ENCODE results near the gene ABO.
"Not testable (repeated sequence)": the region's sequence is repeated elsewhere in the genome, so short reads cannot be mapped to it uniquely, and the experiment has no call there.

Gene ABO

DNA sequence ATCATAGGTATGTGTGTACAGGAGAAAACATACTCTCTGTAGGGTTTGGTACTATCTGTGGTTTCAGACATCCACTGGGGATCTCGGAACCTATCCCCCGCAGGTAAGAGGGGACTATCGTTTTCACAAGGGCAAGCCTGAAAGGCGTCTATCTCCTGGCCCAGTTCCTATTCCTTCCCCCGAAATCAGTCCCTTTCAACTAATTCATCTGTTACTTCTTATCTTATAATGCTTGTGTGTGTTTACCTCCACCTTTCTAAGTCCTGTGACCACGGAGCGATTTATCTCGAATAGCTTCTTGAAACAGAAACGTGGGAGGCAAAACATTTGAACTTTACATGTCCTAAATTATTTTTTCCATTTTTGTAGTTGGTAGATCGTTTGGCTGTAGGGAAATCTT lies 11.4 kb downstream of the ABO start:
- no peak for DNase-seq (ENCODE audit: low spot score)

DNA sequence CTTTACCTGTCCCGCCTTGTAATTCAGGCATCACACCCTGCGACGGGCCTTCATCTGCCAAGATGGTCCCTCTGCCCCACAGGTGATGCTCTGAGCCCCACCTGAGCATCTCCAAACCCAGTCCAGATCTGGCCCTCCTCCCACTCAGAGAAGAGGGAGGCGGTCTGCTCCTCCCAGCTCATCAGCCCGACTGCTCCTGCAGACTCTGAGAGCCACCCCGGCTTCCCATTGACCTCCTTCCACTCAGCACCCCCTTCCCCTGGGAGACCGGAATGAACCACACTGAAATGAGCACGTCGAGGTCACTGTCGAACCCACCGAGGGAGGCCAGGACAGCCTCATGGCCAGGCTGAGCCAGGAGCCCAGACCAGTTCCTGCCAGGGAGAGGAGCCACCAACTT lies 12.8 kb downstream of the ABO start:
- no peak for DNase-seq (ENCODE audit: low spot score)

DNA sequence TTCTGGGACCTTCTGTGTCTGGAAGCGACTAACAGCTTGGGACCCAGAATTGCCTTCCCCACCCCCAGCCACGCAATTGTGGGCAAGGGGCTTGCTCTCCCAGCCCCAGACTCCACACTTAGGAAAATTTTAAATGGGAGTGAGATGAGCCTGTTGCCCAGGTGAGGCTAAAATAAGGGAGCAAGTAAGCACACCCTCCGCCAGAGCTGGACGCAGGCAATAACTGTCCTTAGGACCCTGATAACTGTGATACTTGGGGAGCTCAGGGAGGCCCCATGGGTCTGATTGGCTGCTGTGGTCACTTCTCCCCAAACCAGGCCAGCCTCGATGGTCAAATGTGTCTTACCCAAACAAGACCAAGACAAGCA lies 13.3 kb downstream of the ABO start:
- no peak for DNase-seq (ENCODE audit: low spot score)

DNA sequence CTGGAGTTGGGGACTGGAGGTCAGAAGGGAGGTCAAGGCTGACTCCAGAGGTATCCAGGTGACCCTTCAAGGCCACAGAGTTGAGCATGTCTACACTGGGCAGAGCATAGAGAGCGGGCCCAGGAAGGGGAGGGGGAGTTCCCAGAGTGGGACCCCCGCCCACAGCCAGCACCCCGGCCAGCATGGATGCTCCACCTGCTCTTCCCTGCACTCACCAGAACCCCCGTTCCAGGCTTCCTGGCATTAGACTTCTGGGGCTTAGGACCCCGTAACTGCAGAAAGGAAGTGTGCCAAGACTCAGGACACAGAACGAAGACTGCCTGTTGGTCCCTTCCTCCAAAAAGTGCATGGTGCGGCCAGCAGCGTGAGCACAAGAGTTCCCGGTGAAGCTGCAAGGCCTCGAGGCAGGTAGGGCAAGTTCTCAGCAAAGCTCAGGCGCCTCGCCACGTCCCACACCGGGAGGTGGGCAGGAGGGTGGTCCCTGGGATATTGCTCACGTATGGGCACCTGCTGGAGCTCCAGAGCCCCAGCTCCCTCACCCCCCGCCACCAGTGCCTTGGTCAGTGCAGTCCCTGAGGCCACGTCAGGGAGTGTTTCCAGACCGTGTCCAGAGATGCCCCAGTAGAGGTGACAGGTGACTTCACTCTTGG lies 13.8 kb downstream of the ABO start:
- DNase-seq (ENCODE audit: low spot score), result no peak

DNA sequence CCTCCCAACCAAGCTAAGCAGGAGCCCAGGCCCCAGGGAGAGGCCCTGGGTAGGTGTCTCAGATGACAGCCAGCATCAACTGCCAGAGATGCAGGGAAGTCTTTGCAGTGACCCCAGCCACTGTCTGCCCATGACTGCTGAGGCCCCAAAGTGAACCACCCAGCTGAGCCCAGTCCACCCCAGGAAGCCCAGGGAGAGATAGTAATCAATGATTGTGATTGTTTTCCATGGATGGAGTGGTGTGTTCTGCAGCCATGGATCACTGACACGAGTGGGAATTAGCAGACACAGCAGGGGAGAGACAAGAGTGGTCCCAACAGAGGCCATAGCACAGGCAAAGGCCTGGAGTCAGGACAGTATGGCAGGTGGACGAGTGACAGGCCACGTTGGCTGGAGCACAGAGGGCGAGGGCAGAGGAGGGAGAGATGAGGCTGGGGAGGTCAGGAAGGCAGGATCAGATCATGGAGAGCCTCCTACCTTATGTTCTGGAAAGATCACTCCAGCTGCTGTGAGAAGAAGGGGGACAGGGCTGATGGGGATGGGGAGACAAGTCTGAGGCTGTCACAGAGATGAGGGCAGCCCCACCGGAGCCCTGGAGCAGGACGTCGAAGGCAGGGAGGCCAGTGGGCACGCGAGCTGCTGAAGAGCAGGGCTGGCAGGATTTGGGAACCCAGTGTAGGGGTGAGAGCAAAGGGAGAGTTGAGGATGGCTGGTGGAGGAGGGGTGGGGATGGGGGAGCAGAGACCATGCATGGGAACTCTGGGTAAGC lies 14.5 kb downstream of the ABO start:
- DNase-seq (ENCODE audit: low spot score), result no peak

DNA sequence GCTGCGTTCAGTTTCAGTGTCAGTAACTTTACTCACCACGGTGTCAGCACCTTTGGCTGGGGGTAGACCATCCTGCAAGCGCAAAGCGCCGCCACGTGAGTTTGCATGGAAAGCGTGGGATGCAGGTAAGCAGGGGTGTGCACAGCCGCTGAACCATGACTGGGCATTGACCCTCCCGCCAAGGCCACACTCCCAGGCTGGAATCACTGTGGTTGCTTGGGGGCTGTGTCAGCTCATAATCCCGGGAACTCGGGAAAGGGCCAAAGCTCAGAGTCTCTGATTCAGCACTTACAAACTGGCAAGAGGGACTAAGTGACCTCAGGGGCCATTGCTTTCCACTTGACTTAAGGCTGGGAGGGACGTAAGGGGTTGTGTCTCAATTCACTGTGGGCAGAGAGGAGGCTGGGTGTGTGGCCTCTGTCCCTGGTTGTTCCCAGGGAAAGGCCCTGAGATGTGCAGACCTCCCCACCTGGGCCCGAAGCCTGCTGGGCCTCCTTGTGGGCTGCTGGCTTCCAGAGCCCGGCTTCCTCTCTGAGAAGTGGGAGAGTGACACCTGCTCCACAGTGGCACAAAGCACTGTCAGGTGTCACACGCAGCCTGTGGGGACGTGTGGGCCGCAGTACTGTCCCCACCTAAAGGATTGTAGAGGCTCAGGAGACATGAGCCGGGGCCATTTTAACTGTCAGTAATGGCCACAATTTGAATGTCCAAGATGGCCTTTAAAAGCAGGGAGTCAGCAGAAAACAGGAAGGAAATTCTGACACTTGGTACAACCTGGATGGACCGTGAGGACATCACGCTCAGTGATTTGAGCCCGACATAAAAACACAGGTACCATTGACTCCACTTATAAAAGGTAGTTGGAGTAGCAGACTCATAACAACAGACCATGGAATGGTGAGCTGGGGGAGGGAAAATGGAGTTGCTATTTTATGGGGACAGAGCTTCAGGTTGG lies 16.7 kb downstream of the ABO start:
- DNase-seq (ENCODE audit: low spot score), result no peak

DNA sequence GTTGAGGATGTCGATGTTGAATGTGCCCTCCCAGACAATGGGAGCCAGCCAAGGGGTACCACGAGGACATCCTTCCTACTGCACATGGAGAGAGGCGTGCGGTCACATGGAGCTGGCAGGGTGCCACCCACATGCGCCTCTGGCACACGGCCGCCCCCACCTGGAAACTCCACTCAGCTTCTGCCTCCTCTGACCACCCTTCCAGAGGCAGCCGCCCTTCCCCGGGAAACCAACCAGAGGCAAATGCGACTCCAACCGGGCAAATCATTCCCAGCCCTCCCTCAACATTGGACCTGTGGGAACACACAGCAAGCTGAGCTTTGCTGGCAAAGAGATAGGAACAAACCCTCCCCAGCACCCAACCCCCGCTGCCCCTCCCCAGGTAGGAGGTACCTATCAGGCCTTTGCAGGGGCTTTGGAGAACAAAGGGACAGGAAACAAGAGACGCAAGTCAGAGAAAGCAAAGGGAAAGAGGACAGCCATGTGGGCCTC lies 17.5 kb downstream of the ABO start:
- DNase-seq (ENCODE audit: low spot score), result no peak

DNA sequence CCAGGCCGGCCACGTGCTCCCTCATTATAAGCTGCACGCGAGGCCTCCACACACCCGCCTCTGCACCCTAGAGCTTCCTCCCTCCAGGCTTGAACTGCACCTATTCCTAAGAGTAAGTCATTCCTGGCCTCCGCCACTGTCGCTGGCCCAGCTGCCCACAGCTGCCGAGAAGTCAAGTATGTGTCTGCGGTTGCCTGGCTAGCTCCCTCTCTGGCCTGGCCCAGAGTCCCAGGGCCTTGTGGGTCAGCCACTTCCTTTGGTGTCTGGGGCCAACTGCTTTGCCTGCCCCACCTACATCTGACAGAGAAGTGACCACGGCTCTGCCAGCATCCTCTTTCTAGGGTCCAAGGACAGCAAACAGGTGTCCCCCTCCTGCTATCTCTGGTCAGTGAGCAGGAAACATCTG lies 18.3 kb downstream of the ABO start:
- DNase-seq (ENCODE audit: low spot score), result no peak

DNA sequence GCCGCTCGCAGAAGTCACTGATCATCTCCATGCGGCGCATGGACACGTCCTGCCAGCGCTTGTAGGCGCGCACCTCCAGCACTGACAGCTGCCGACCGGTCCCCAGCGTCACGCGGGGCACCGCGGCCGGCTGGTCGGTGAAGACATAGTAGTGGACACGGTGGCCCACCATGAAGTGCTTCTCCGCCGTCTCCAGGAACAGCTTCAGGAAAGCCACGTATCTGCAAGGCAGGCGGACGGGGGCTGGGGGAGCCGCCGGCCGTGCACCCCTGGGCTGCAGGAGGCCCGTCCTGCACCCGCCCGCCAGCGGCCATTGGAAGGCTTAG lies 18.9 kb downstream of the ABO start:
- no peak for DNase-seq (ENCODE audit: low spot score)

DNA sequence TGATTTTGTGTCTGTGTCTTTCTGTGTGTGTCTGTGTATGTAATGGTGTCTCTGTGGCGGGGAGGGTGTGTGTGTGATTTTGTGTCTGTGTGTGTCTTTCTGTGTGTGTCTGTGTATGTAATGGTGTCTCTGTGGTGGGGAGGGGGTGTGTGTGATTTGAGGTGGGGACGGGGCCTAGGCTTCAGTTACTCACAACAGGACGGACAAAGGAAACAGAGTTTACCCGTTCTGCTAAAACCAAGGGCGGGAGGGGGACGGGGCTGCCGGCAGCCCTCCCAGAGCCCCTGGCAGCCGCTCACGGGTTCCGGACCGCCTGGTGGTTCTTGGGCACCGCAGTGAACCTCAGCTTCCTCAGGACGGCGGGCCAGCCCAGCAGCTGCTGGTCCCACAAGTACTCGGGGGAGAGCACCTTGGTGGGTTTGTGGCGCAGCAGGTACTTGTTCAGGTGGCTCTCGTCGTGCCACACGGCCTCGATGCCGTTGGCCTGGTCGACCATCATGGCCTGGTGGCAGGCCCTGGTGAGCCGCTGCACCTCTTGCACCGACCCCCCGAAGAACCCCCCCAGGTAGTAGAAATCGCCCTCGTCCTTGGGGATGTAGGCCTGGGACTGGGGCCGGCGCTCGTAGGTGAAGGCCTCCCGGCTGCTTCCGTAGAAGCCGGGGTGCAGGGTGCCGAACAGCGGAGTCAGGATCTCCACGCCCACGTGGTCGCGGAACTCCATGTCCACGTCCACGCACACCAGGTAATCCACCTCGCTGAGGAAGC lies 19.4 kb downstream of the ABO start:
- no peak for DNase-seq (ENCODE audit: low spot score)

DNA sequence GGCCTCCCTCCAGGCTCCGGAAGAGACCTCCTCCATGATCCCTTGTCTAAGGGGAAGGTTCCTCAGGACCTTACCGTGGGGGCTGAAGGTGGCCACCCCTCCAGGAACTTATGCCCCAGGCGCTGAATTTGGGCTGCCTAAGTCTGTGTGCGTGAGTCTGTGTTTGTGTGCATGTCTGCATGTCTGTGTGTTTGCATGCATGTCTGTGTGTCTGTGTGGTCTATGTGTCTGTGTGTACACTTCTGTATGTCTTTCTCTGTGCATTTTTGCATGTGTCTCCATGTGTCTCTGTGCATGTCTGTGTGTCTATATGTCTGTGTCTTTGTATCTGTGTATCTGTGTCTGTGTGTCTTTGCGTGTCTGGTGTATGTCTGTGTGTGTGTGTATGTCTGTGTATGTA lies 20.5 kb downstream of the ABO start:
- no peak for DNase-seq (ENCODE audit: low spot score)

DNA sequence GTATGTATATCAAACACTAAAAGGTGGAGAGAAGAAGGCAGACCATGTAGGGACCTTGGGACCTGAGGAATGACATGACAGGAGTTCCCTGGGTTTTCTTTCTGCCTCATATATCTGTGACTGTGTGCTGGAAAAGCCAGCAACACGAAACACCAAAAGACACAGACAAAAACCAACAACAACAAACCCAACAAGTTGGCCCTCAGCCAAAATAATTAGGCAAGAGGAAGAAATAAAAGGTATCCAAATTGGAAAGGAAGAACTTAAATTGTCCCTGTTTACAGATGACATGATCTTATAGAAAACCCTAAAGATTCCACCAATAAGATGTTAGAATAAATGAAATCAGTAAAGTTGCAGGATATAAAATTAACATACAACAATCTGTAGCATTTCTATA lies 21.7 kb downstream of the ABO start:
- DNase-seq (ENCODE audit: low spot score), result no peak

DNA sequence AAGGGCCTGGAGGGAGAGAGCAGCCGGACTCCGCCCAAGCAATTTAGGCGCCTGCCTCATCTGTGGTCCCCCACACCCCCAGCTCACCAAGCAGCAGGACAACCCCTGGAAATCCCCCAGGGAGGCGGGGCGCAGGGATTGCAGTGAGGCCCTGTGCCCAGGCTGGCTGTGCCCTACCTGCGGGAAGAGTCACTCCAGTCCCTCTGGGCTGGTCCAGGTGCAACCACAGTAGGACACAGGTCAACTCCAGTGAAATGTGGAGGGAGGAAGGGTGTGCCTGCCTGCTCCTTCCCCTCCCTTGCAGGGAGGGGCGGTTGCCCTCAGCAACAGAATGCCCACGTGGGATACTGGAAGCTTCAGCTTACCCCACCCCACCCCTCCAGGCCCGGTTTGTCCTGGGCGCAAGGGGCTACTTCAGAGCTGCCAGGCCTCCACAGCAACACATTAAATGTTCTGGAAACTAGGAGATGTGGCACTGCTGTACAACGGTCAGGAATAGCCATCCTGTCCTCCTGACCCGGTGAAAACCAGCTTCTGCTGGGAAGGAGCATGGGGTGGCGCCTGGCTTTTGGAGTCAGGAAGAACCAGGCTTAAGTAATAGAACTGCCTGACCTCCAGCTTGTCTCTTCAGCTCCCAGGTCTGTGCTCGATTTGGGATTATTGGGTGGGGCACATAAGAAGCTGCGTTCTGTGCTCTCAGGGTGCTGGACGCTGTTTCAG lies 22.5 kb downstream of the ABO start:
- no peak for DNase-seq (ENCODE audit: low spot score)

DNA sequence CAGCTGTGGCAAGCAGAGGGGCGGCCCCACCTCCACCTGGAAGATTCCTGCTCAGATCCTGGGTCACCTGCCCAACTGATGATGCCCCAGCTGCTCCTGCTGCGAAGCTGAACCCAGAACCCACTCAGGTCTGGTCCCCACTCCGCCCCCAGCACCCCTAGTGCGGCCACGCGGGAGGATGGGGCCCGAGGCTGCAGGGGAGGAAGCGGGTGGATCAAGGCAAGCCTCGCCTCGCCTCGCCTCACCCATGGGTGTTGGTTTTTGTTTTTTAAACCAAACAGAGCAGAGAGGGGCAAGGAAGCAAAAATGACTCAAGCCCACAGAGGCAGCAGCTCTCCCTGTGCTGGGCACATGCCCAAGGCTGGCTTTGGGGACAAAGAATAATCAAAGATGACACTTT lies 23.2 kb downstream of the ABO start:
- DNase-seq (ENCODE audit: low spot score), result no peak

DNA sequence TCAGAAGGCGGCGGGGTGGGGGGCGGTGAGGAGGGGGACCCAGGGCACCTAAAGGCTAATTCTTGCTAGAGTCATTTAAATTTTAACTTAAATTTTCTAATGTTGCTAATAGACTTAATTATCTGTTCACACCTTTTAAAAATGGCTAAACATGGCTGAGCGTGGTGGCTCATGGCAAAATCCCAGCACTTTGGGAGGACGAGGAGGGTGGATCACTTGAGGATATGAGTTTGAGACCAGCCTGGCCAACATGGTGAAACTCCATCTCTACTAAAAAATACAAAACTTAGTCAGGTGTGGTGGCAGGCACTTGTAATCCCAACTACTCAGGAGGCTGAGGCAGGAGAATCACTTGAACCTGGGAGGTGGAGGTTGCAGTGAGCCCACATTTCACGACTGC lies 23.8 kb downstream of the ABO start:
- not testable (repeated sequence) for DNase-seq (ENCODE audit: low spot score)

DNA sequence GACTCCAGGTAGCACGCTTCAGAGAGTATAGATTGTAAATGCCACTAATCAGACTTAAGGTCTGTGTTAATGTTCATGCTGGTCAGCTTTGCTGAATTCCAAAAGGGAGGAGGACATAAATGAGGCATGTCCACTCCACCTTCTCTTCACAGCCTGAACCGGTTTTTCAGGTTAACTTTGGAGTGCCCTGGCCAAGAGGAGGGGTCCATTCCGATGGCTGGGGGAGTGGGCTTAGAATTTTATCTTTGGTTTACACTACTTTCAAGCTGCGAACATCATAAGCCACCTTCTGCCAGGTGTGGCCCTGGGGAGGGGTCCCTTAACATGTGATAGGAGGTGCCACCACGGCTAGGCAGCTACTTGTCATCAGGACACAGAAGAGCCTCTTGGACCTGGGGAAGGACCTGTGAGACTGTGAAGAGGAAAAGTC lies 24.2 kb downstream of the ABO start:
- DNase-seq (ENCODE audit: low spot score), result no peak

DNA sequence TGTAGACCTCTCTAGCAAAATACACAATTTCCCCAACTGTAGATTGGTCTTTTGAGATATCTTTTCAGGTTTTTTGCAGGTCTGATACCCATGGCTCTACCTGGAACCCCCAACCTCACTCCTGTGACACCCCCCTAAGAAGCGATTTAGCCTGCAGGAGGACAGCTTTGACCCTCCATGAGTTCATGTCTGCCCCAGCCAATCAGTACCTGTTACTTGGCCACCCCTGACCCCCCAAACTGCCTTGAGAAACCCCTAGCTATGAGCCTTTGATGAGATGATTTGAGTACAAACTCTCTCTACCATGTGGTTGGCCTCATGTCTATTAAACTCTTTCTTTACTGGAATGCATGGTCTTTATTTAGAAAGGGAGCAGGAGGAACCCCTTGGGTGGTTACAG lies 25.7 kb downstream of the ABO start:
- DNase-seq (ENCODE audit: low spot score), result no peak

DNA sequence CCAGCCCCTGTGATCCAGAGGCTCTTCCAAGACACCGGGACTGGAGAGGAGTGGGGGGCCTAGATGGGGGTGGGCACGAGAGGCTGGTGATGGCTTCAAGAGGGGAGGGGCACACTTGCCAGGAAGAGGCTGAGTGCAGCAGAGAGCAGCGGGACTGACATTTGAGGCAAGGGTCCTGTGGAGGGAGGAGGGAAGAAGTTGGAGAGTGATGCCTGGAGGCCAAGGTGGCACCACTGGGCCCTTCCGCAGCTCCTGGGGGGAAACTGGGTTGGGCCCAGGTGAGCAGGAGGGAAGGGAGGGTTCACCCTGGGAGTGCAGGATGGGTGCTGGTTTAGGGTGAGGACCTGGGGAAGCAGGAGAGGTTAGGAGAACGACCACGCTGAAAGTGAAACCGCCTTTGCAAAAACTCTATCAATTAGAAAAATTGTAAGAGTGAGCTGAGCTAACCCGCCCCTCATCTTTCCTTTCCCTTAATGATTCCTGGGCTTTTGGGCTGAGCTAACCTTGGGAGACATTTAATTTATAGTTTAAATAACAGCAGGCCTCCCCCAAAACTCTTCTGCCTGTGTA lies 26.2 kb downstream of the ABO start:
- no peak for DNase-seq (ENCODE audit: low spot score)

DNA sequence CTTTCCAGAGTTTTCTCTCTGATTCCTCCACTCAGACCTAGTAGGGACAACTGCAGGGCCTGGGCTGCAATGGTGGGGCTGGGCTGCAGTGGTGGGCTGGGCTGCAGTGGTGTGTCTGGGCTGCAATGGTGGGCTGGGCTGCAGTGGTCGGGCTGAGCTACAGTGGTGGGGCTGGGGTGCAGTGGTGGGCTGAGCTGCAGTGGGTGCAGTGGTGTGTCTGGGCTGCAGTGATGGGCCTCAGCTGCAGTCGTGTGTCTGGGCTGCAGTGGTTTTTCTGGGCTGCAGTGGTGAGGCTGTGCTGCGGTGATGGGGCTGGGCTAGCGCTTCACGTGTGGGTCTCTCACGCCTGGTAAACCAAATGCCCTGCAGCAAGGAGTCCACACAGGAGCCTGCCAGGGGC lies 27.4 kb downstream of the ABO start:
- no peak for DNase-seq (ENCODE audit: low spot score)

DNA sequence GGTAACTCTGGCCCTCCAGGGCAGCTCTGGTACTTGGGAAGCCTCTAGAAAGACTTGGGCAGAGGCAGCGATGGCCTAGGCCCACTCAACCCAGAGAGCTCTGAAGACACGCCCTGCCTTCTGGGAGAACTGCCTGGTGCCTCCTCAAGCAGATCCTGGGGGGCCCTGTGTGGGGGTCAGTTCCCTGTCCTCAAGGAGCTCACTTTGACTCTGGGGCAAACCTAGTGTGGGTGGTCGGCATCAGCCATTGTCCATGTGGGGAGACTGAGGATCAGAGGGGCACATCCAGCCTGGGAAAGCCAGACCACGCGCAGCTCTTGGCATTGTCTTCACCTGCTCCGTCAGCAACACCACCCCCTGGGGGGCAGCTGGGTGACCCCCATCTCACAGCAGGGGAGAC lies 28.0 kb downstream of the ABO start:
- no peak for DNase-seq (ENCODE audit: low spot score)

DNA sequence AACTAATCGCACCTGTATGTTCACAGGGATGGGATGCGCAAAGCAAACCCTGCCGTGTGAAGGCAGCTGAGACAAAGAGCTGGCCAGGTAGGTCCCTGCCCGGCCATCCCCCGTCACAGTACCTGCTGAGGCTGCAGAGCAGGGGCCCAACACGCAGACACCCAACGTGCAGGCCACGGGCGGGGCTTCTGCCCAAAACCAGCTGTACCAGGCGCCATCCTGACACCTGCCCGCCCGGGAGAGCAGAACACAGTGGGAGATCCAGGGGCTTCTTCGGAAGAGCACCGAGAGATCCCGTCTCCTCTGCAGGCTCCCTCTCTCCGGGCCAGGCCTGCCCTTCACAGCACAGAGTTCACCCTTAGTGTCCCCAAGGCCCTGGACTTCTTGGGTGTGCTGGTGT lies 28.4 kb downstream of the ABO start:
- no peak for DNase-seq (ENCODE audit: low spot score)
